NCI-H460 (cell line): ENCODE data around the gene ALDOA. TPM values are rescaled to one million over a fixed set of nuclear protein-coding genes. Genes with fewer than 3 reads are reported as not detected.
"Not testable (repeated sequence)": the region's sequence is repeated elsewhere in the genome, so short reads cannot be mapped to it uniquely, and the experiment has no call there.

Experiments used
- DNase-seq: peaks from one replicate; pipeline ENCODE4 v3.0.0-alpha.2; 2016; ENCODE audit warnings: low read depth; ENCODE audit errors: extremely low read depth
- total RNA-seq: library from RNA; depleted of rRNA; stranded (reverse); fragments of >200 nt; shearing (Covaris generic); gene quantifications from 2 replicates; pipeline ENCODE4 v1.2.3, GENCODE V29; 2014

The ALDOA gene
- total RNA-seq, 1 experiment from 2014 or later, result 1,739 TPM

DNA sequence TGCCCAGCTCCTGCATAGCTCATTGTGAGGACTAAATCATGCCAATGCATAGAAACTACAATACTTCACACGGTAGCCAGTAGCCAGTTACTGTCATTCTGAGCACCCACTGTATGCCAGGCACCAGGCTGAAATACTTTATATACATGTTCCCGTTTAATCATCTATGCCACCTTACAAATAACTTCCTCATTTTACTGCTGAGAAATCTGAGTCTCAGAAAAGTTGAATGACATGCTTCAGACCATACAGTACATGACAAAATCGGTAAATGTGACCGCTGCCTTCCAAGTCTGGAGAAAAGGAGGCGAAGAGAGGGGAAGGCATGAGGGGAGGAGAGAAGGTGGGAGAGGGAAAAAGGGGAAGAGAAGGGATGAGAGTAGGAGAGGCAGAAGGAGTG is 25.3 kb upstream of the ALDOA start:
- DNase-seq, result no peak

DNA sequence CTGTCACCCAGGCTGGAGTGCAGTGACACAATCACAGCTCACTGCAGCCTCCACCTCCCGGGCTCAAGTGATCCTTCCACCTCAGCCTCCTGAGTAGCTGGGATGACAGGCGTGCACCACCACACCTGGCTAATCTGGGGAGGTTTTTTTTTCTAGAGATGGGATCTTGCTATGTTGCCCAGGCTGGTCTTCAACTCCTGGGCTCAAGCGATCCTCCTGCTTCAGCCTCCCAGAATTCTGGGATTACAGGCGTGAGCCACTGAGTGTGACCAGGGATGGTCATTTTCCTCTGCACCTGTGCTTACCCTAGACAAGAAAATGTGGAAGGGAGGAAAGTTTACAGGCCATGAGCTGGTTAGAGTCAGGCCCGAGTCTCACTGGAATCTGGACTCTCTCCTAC is 24.9 kb upstream of the ALDOA start:
- DNase-seq, result not testable (repeated sequence)

GRCh38 chr16:30041841-30042240 is 23.7 kb upstream of the ALDOA start:
- no peak for DNase-seq

DNA sequence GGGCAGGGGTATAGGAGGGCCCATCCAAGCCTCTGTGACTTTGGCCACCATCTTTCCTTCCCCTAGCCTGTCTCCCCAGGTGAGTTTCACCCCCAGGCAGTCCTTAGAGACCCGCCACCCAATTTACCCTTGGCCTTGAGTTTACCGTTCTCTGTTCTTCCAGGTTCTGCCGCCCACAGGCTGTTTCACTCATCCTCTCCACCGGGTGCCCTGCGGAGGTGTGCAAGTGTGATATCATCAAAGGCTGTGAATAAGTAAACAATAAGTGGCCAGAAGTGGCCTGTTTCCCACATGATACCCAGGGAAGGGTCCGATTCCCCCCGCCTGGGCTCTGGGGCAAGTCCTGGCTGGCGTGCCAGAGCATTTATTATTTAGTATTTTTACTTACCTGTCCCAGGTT is 19.4 kb upstream of the ALDOA start:
- no peak for DNase-seq

DNA sequence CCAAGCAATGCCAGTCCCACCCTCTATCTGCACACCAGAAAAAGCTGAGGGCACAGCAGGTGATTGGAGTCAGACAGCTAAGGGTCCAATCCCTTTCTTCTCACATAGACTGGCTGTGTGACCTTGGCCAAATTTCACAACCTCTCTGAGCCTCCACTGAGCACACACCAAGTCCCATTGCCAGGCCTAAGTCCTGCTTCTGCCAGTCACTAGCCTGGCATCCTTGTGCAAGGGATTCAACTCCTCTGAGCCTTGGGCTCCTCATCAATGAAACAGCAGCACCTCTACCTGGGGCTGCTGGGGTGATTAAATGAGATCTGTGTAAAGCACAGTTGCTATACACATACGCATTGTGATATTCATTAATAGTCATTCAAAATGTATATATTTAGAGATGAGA is 19.0 kb upstream of the ALDOA start:
- no peak for DNase-seq

- DNase-seq, result no peak
Observed at GRCh38 chr16:30049871-30050270, 15.7 kb upstream of the ALDOA start.

GRCh38 chr16:30051518-30051917 is 14.0 kb upstream of the ALDOA start:
- DNase-seq, result no peak

DNA sequence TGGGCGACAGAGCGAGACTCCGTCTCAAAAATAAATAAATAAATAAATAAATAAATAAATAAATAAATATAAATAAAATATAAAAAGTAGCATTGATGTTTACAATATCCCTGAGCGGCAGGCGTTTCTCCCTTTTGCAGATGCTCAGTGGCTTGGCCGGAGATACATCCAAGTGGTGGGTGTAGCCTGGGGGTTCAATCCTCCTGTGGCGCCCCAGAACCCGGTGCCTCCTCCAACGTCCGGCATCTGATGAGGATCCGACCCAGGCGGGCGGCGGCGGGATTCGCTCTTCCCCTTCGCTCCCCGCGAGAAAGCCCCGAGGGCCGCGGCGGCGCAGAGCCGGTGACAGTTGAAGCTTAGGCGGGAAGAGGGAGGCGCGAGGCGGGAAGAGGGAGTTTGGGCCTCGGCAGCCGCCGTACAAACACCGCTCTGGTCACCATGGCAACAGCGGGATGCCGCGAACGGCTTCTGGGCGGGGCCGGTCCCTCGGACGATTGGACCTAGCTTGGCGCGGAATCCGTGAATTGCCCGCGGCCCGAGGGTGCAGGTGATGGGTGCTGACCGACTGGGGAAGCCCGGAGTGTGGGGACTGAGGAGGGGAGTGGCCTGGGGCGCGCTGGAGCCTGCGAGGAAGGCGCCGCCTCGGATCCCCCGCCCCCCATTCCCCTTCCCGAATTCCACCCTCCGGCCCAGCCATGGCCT is 12.7 kb upstream of the ALDOA start:
- peak; percentile 84 for DNase-seq

DNA sequence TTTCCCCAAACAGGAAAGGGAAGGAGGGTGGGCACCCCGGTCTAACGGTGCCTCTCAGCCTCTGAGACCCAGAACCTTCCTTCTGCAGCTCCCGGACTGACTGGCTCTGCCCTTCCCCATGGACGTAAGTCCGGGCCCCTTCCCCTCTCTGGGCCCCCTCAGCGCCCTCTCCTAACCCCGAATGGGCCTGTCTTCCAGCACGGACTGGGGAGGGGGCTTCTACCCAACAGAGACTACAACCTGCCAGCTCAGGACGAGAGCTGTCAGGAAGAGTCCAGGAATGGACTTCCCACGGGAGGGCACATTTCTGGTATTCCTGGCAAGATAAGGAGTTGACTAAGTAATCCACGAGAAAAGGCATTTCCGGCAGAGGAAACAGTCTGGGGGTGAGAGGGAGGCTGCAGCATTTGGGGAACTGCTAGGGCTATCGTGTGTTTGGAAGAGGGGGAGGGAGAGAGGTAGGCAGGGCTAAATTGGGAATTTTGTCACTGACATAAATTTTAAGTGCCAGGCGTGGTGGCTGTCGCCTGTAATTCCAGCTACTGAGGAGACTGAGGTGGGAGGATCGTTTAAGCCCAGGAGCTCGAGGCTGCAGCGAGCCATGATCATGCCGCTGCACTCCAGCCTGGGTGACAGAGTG is 12.1 kb upstream of the ALDOA start:
- DNase-seq, result no peak

- DNase-seq, result no peak
Observed at GRCh38 chr16:30054451-30054850, 11.1 kb upstream of the ALDOA start.

DNA sequence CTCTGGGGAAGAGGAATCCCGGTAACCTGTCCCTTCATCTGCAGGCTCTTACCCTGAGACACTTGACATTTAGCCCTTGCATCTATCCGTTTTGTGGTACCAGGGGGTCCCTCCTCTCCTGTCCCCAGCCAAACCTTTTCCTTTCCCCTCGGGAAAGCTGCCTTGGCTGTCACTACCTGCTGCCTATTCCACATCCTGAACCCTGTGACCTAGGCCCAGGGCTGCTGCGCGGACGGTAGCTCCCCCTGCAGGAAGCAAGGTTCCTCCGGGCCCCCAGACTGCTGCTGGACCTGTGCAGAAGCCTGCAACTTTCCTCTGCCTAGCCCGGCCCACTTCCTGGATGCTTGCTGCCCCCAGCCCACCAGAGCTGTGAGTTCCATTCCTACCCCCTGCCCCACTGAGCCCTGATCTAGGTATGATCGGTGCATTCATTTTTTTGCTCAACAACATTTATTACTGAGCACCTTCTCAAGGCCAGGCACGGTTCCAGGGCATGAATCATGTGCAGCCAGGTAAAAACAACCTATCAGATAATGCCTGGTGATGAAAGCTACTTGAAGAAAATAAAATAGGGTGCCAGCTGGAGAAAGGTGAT is 10.5 kb upstream of the ALDOA start:
- no peak for DNase-seq

GRCh38 chr16:30060346-30060745 is 5.2 kb upstream of the ALDOA start:
- DNase-seq, result no peak

- no peak for DNase-seq
Observed at GRCh38 chr16:30060836-30061554, 4.6 kb upstream of the ALDOA start.

DNA sequence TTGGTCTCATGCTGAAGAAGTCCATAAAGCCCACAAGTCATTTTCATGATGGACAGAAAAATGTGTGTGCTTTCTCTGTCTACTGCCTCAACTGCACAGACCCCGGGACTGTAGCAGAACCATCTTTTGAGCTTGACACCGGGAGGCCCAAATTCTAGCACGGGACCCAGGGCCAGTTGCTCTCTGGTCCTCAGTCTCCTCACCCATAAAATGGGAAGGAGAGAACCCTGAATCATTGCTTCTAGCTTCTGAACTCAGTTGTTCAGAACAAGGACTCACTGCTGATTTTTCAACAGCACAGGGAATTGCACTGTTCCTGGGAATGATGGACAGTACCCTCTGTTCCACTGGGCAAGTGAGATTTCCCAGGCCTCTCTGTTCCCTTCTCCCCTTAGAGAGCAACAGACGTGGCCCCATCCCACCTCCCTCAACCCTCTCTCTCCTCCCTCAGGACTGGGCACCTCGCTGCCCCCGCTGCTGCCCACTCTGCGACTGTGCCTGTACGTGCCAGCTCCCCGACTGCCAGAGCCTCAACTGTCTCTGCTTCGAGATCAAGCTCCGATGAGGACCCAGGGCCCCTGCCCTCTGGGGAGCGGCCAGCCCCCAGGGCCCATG is 2.2 kb upstream of the ALDOA start:
- no peak for DNase-seq

DNA sequence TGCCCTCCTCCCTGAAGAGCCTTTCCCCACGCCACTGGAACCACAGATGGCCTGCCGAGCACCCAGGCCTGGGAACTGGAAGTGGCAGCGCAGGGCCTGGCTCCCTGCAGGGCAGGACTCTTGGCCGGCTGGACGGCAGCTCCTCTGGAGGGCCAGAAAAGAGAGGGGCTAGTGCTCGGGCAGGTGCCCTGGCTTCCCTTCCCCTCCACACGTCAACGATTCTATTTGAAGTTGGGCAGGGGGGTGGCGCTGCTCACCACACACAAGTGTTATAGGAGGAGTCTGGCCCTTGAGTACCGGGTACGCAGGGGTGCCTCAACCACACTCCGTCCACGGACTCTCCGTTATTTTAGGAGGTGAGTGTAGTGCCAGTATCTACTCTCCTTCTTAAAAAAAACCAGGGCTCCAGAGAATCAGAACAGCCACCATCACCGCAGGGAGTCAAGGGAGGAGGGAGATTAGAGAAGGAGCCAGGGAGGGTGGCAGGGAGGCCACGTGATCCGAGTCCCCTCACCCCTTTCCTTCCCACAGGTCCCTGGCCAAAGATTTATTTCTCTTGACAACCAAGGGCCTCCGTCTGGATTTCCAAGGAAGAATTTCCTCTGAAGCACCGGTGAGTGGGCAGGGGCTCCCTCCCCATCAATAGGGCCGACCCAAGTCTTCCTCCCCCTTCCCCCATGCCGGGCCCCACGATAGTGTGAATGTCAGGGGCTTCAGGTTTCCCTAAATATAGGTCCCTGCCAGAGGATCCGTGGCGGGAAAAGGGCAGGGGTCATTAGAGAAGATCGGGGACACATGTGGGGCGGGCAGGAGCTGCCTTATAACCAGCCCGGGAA is 1.4 kb upstream of the ALDOA start:
- DNase-seq, result peak; percentile 68

DNA sequence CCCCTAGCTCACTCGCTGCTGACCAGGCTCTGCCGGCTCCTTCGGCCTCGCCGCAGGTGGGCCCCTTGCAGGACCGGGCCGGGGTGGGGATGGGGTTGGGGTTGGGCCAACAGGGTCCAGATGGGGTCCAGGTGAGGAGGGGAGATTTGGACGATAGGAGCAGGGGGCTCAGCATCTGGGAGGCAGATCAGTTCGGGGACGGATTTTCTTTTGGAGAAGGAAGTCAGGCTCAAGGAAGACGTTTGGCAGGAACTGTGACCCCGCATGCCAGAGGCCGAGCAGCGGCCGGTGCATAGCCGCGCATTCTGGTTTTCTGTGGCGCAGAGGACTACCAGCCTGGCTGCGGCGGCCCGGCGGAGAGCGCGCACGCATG is 845 bp upstream of the ALDOA start:
- no peak for DNase-seq

DNA sequence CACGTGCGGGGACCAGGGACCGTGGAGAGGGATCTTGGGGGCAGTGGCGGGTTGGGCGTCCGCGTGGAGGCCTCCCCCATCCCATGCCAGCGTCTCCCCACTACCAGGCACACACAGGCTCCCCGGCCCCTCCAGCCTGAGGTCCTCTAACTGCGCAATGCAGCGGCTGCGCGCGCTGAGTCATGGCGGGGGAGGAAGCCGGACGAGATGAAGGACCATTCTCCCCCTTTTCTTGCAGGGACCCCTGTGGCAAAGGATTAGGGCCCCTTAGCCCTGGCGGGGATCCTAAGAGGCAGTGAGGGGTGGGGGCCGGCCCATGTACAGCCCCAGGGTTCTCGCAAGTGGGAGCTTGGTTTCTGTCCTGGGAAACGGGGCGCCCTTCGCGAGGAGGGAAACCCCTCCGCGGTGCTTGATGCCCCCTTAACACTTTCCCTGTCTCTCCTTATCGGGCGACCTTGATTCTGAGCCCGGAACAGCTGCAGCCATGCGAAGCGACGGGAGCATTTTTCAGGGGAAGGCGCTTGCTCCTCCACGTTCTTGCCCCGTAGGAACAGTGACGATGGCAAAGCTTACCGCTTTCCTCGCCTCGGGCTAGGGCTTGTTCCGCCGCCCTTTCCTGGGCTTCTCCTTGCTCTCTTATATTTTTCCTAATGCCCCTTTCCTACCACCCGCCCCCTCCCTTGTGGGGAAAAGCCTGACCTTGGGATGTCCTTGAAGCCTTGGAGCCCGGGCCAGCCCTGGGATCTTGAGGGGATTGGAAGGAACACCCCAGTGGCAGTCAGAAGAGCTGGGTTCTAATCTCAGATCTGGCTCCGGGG is 592 bp downstream of the ALDOA start:
- DNase-seq, result no peak

- DNase-seq, result no peak
Observed at GRCh38 chr16:30066761-30067583, 1.4 kb downstream of the ALDOA start.

GRCh38 chr16:30067584-30067916 is 2.0 kb downstream of the ALDOA start:
- DNase-seq, result no peak
